NT2/D1 (cell line): Measurements from ENCODE around the gene ST6GALNAC6.
A peak's percentile ranks its signal among the peaks of the same experiment; 100 is the strongest.
"Not testable (repeated sequence)": the region's sequence is repeated elsewhere in the genome, so short reads cannot be mapped to it uniquely, and the experiment has no call there.

Experiments used
- DNase-seq: peaks from one replicate; pipeline ENCODE4 v3.0.0-alpha.2; 2011; ENCODE audit warnings: low read depth, low spot score
- H3K27me3 ChIP-seq: 2 replicates; pipeline ENCODE4 v1.6.0; 2011; ENCODE audit warnings: mild to moderate bottlenecking; ENCODE audit not compliant: insufficient read length, insufficient read depth
- H3K36me3 ChIP-seq: 2 replicates; pipeline ENCODE4 v1.6.1; 2011; ENCODE audit warnings: mild to moderate bottlenecking, low read length, mixed read lengths; ENCODE audit not compliant: insufficient read depth, insufficient read length
- H3K4me1 ChIP-seq: 2 replicates; pipeline ENCODE4 v1.5.1; 2011; ENCODE audit not compliant: insufficient read depth, insufficient read length
- H3K4me3 ChIP-seq: 2 replicates; pipeline ENCODE4 v1.5.1; 2011; ENCODE audit warnings: low read depth; ENCODE audit not compliant: insufficient read length
- H3K9ac ChIP-seq: 2 replicates; pipeline ENCODE4 v1.6.0; 2011; ENCODE audit warnings: low read depth; ENCODE audit not compliant: insufficient read length
- H3K9me3 ChIP-seq: 2 replicates; pipeline ENCODE4 v1.5.1; 2011; ENCODE audit warnings: mild to moderate bottlenecking, low read length; ENCODE audit not compliant: insufficient read depth
- SUZ12 ChIP-seq: IDR thresholded peaks from 2 replicates; pipeline ENCODE4 v1.6.1; 2011; ENCODE audit not compliant: insufficient read length, insufficient read depth; ENCODE audit errors: extremely low read depth
- YY1 ChIP-seq: IDR thresholded peaks from 2 replicates; pipeline ENCODE4 v1.6.1; 2011; ENCODE audit not compliant: insufficient read length, insufficient read depth
- ZNF274 ChIP-seq: IDR thresholded peaks from 2 replicates; pipeline ENCODE4 v1.6.1; 2011; ENCODE audit warnings: mild to moderate bottlenecking, low read depth, low read length

ST6GALNAC6 gene

DNA sequence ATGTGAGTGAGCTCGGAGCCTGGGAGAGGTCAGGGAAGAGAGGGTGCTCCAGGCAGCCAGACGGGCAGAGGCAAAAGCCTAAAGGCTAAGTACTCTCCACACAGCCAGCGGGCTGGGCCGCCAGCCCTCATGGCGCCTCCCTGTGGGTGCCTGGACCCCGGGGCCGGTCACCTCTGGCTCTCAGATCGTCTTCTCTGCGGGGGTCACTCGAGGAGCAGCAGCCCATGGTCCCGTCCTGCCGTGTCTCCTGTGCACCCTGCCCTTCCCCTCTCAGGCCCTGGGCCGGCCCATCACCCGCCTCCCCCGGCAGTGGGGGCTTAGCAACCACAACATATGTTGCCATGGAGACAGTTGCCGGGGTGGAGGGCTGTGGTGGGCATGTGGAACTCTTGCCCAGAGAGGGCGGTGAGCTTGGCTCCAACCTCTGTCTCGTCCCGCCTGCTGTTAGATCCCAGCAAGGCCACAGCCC, 26.1 kb downstream of the ST6GALNAC6 start:
- peaks cover 39% of the 10 kb centered on the region for H3K4me1 ChIP-seq
- H3K27me3 ChIP-seq: no peaks in the 10 kb centered on the region
- no peak for DNase-seq
- no peak overlapping the region for H3K4me3 ChIP-seq
- no peaks in the 10 kb centered on the region for H3K9me3 ChIP-seq
- no peak for TF ChIP-seq SUZ12
- no peak for TF ChIP-seq YY1
- TF ChIP-seq ZNF274: no peak
- peak overlapping the region; percentile 39 for H3K9ac ChIP-seq
- peaks cover 40% of the 10 kb centered on the region for H3K36me3 ChIP-seq

DNA sequence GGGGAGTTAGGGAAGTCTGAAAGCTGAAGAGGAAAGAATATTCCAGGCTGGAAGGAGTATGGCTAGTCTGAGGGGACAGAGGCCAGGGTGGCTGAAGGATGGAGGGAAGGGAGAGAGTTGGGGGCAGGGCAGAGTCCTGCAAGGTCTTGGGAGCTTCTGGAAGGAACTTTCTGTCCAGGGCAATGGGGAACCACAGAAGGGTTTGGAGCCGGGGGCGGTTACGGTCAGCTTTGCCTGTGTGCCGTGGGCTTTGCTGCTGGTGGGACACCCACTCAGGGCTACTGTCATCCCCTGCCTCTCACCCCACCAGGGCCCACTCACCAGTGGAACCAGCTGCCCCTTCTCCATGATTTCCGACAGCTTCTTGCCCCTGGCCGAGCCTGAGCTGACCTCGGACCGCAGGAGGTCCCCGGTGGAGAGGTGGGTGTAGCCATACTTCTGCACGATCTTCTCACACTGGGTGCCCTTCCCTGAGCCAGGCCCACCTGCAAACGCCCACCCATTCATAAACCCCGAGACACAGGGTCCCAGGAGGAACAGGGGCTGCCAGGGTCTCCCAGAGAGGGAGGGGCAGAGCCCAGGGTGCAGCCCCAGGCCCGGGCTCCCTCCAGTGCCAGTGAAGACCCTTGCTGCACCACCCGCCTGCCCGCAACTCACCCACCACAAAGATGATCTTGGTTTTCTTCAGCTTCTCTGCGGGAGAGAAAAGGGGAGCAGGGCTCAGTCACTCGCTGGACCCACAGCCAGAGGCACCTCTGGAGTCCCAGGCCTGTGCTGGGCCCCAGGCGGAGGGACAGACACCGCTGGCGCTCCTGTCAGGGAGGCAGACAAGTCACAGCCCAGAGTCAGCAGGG, 26.8 kb downstream of the ST6GALNAC6 start:
- H3K4me1 ChIP-seq: peaks cover 41% of the 10 kb centered on the region
- H3K4me3 ChIP-seq: no peak overlapping the region
- peaks cover 47% of the 10 kb centered on the region for H3K36me3 ChIP-seq
- no peaks in the 10 kb centered on the region for H3K27me3 ChIP-seq
- DNase-seq: no peak
- peak overlapping the region; percentile 39 for H3K9ac ChIP-seq
- TF ChIP-seq YY1: no peak
- TF ChIP-seq ZNF274: no peak
- no peak for TF ChIP-seq SUZ12
- H3K9me3 ChIP-seq: no peaks in the 10 kb centered on the region

DNA sequence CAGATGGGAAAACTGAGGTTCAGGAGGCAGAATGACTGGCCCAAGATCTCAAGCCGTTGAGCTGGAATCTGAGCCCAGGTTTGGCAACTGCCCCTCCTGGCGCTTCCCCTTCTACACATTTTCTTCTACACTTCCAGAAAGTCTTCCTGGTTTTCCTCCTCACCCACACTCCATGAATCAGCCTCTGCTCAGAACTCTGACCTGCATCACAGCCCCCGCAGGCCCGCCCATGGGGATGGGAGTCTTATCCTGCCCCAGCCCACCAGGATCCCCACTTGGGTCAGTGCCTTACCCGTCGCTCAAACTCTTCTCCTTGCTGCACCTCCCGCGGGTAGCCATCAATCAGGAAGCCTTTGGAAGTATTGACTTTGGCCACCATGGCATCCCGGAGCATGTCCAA, 27.9 kb downstream of the ST6GALNAC6 start:
- peaks cover 55% of the 10 kb centered on the region for H3K36me3 ChIP-seq
- H3K9ac ChIP-seq: no peak overlapping the region
- no peaks in the 10 kb centered on the region for H3K9me3 ChIP-seq
- no peak overlapping the region for H3K4me3 ChIP-seq
- no peaks in the 10 kb centered on the region for H3K27me3 ChIP-seq
- no peak for DNase-seq
- no peak for TF ChIP-seq SUZ12
- TF ChIP-seq ZNF274: no peak
- no peak for TF ChIP-seq YY1
- peaks cover 39% of the 10 kb centered on the region for H3K4me1 ChIP-seq

DNA sequence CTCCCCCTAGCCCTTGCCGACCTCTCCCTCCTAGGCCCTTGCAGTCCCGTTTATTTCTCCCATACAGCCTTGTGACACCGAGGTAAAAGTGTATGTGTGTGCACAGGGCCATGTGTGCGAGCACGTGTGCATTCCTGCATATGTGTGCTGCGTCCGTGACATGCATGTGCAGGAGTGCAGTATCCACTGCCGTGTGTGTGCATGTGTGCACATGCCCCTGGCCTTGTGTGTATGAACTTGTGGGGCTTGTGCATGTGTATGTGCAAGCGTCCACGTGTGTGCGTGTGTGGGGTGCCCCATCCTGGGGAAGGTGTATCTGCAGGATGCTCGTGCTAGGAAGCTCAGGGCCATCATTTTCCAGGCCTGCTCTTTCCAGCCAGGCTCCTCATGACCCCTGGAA, 28.5 kb downstream of the ST6GALNAC6 start:
- no peak for TF ChIP-seq YY1
- TF ChIP-seq ZNF274: no peak
- TF ChIP-seq SUZ12: no peak
- no peaks in the 10 kb centered on the region for H3K27me3 ChIP-seq
- no peak overlapping the region for H3K4me3 ChIP-seq
- DNase-seq: no peak
- H3K9me3 ChIP-seq: no peaks in the 10 kb centered on the region
- H3K9ac ChIP-seq: no peak overlapping the region
- H3K4me1 ChIP-seq: peaks cover 34% of the 10 kb centered on the region
- peaks cover 57% of the 10 kb centered on the region for H3K36me3 ChIP-seq

DNA sequence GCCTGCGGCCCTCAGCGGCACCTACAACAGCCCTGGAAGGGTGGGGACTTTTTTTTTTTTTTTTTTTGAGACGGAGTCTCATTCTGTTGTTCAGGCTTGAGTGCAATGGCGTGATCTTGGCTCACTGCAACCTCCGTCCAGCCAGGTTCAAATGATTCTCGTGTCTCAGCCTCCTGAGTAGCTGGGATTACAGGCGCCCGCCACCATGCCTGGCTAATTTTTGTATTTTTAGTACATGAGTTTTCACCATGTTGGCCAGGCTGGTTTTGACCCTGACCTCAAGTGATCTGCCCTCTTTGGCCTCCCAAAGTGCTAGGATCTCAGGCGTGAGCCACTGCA, 29.3 kb downstream of the ST6GALNAC6 start:
- H3K36me3 ChIP-seq: peaks cover 59% of the 10 kb centered on the region
- H3K4me3 ChIP-seq, DNase-seq, H3K27me3 ChIP-seq, H3K9me3 ChIP-seq, H3K9ac ChIP-seq: not testable (repeated sequence)
- H3K4me1 ChIP-seq: peaks cover 28% of the 10 kb centered on the region

DNA sequence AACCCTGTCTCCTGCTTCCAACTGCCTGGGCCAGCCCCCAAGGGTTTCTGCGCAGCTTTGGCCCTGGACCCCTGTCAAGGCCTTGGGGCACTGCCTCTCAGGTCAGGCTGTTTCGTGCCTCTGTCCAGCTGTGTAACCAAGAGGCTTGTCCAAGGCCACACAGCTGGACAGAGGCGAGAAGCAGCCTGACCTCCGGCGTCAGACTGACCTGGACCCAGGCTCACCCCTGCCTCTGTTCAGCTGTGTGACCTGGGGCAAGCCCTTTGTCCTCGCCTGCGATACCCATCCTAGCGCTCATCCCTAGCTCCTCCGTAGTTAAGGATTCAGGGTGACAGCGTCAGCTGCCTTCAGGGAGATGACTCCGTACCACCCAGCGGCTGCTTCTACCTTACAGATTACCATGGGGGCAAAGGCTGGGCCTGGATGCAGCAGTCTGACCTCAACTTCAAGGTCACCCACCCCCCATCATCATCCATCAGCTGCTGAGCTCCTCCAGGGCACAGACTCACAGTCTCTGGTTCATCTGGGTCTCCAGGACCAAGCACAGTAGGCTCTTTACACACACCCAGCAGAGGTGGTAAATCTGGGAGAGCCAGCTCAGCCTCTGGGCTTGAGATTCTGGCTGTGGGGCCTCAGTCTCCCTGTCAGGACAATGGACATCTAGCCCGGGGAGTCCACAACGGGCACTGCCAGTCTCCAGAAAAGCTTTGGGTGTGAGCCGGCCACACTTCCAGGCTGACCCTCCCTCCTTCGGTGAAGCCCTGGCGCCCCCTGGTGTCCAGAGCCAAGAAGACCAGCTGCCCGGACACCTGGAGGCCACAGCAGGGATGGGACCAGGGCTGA, 29.9 kb downstream of the ST6GALNAC6 start:
- Histone ChIP-seq H3K4me3 (no peak overlapping the region), H3K9me3 (no peaks in the 10 kb centered on the region), H3K4me1 (peaks cover 22% of the 10 kb centered on the region), H3K27me3 (no peaks in the 10 kb centered on the region), H3K36me3 (peaks cover 56% of the 10 kb centered on the region), H3K9ac (peak overlapping the region; percentile 47)
- DNase-seq: peak; percentile 74
- TF ChIP-seq ZNF274 (no peak), SUZ12 (no peak), YY1 (no peak)

DNA sequence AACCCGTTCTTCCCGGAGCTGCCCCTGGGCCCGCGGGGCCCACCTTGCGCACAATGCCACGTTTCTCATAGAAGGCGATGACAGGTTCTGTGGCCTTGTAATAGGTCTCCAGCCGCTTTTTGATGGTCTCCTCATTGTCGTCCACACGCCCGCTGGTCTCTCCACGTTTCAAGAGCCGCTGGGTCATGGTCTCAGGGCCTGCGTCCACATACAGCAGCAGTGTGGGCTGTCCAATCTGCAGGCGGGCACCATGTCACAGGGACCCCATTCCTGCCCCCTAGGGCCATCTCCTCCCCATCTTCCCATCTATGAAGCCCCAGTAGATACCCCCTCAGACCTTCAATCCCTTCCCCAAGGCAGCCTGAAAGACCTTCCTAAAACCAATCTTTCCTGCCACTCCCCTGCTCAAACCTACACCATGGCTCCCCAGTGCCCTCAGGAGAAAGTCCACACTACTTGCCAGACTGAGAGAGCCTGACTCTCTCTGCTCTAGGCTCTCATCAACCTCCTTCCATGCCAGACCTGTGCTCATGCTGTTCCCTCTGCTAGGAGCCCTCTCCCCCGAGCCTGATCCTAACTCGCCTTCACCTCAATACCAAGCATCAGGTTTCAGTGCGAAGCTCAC, 31.0 kb downstream of the ST6GALNAC6 start:
- Histone ChIP-seq H3K4me3 (no peak overlapping the region), H3K4me1 (peaks cover 22% of the 10 kb centered on the region), H3K36me3 (peaks cover 46% of the 10 kb centered on the region), H3K9me3 (no peaks in the 10 kb centered on the region), H3K9ac (no peak overlapping the region), H3K27me3 (no peaks in the 10 kb centered on the region)
- no peak for DNase-seq
- TF ChIP-seq SUZ12: no peak
- no peak for TF ChIP-seq ZNF274
- TF ChIP-seq YY1: no peak
